DLD1 (cell line): ENCODE measurements around the gene LPP.

Experiments
- in situ Hi-C: cut with HindIII; loops from 2 replicates; pipeline ENCODE4 v1.10.0; 2017; ENCODE audit warnings: low sequenced_read_pairs

Gene LPP

GRCh38 chr3:188530226-188530625 is 376.3 kb downstream of the LPP start:
- in situ Hi-C loops = no loop called here

DNA sequence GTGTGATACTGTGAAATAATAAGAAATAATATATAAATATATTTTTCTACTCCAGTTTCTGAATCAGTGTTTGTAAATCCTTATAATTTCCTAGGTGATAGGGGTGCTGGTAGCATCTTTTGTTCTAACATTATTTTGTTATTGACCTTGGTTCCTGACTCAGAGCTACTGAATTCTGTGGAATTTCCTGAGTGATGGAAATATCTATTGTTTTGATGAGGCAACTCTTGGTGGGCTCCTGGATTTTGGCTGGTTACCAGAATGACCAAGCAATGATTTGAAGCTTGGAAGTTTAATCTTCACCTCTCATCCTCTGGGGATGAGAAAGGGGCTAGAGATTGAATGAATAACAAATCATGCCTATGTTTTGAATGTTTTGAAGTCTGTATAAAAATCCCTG is 377.3 kb downstream of the LPP start:
- in situ Hi-C loops = no loop called here

DNA sequence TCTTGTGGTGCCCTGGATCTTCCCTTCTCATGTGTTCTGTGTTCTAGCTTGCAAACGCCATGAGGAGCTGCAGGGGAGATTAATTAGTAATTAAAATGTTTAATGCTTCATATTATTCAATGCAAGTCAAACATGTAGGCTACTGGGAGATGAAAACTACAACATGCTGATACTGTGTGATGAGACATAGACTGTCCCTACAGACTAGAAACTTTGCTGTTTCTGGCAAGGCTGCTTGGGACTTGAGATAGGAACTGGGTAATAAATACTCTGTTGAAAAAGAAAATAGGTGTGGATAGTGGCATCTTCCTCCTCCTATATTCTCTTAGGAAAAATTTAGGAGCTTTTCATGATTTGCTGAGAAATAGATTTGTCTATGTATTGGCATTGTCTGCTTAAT is 379.2 kb downstream of the LPP start:
- in situ Hi-C loops = no loop called here

- in situ Hi-C loops = no loop called here
Measured at GRCh38 chr3:188533612-188534357, 379.8 kb downstream of the LPP start.

GRCh38 chr3:188534633-188535032 is 380.7 kb downstream of the LPP start:
- in situ Hi-C loops = no loop called here

DNA sequence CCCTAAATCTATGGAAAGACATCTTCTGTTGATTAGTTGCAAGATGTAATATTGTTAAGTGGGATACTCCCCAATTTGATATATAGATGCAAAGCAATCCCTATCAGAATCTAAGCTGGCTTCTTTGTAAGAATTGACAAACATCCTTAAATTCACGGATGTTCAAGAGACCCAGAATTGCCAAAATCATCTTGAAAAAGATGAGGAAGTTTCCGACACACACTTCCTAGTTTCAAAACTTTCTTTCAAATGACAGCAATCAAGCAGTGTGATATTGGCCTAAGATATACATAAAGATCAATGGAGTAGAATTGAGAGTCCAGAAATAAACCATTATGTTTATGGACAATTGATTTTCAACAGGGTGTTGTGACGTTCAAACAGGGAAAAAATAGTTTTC is 383.6 kb downstream of the LPP start:
- in situ Hi-C loops = no loop called here

GRCh38 chr3:188539037-188539436 is 385.1 kb downstream of the LPP start:
- in situ Hi-C loops = no loop called here

- in situ Hi-C loops = no loop called here
Measured at GRCh38 chr3:188539631-188540194, 385.8 kb downstream of the LPP start.

- in situ Hi-C loops = no loop called here
Measured at GRCh38 chr3:188542196-188542595, 388.2 kb downstream of the LPP start.

GRCh38 chr3:188544012-188544411 is 390.1 kb downstream of the LPP start:
- in situ Hi-C loops = no loop called here

- in situ Hi-C loops = no loop called here
Measured at GRCh38 chr3:188546835-188547670, 393.1 kb downstream of the LPP start.

- in situ Hi-C loops = no loop called here
Measured at GRCh38 chr3:188553569-188553968, 399.6 kb downstream of the LPP start.

DNA sequence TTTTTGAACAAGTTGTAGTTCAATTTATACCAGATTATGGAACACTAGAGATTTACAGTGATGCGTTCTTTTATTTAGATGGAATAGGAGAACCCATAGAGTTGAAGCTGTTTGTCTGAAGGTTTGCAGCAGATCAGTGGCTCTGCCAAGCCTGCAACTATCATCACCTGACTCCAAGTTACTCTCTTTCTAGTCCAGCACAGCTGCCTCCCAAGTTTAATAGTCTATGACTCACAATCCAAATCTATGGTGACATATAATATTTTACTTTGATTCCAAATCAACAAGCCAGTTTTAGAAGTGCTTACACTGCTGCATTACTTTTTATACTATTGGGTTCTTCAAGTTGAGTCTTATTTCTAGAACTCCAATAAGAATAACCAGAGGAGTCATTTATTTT is 400.4 kb downstream of the LPP start:
- in situ Hi-C loops = no loop called here

DNA sequence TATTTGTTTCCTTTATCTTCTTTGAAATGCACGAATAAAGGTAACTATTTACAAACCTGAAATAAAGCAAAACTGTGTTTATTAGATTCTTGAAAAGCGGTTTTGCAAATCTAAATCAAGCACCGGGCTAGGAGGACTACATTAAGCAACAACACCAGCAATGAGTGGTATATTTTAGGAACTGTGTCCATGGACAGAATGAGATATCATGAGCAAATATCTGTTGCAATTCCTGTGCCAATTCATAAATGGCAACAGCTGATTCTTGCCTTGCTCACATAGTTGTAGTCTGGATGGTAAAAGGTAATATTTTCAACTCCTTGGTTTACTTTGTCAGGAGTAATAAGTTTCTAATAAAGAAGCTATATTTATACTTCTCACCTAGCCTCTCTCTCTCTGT is 403.3 kb downstream of the LPP start:
- in situ Hi-C loops = no loop called here

- in situ Hi-C loops = no loop called here
Measured at GRCh38 chr3:188558343-188559071, 404.6 kb downstream of the LPP start.

DNA sequence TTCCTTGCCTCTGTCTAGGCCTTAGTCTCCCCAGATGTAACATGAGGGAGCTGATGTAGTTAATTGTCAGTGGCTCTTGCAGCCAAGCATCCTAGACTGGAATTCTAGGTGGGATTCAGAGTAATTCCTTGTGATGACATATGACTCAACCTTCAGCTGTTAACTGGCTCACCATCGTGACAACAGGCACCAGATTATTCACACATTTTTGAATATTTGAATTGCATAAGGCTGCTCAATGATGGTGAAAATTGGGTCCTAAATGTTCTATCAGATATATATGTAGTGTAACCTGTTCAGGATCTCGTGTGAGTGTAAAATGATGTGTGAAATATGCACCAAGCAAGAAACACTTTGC is 405.1 kb downstream of the LPP start:
- in situ Hi-C loops = no loop called here

GRCh38 chr3:188559856-188560255 is 405.9 kb downstream of the LPP start:
- in situ Hi-C loops = no loop called here

GRCh38 chr3:188562144-188562543 is 408.2 kb downstream of the LPP start:
- in situ Hi-C loops = no loop called here

- in situ Hi-C loops = no loop called here
Measured at GRCh38 chr3:188567478-188568195, 413.7 kb downstream of the LPP start.

DNA sequence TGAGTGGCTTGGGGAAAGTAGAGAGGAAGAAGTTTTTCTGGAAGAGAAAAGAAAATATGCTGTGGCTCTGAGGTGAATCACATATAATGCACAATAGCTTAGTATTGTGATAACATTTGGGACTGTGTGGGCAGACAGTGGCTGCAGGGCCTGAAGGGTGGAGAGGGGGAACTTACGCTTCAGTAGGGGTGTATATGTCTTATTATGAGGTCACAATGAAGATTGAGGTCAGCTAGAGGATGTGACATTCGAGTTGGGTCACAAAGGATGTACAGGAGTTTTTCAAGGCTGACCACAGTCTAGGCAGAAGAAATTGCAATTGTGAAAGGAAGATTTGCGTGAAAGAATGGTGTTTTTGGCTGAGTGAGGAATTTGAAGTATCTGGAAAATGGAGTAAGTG is 414.8 kb downstream of the LPP start:
- in situ Hi-C loops = no loop called here
